Neutrophil (primary cell): ENCODE measurements around the gene SLC26A6.

Source experiments
- H3K27ac ChIP-seq: fragments of 200-600 bp; sonication (generic); 2 replicates; pipeline ENCODE4 v1.5.1; 2016; ENCODE audit warnings: mild to moderate bottlenecking, moderate library complexity
- H3K27me3 ChIP-seq: fragments of 200-600 bp; sonication (generic); 2 replicates; pipeline ENCODE4 v1.6.0; 2016; ENCODE audit warnings: mild to moderate bottlenecking
- H3K36me3 ChIP-seq: fragments of 200-600 bp; sonication (generic); 2 replicates; pipeline ENCODE4 v1.5.1; 2017
- H3K4me1 ChIP-seq, 2 experiments: fragments of 200-600 bp in 1 of 2; sonication (generic) in 1 of 2; 1 replicate in 1 of 2; 2 replicates in 1 of 2; pipeline versions ENCODE4 v1.5.1 to v1.6.1; 2013 to 2016; ENCODE audit warnings: low read depth in 1 of 2, low read length in 1 of 2, mild to moderate bottlenecking in 1 of 2, moderate library complexity in 1 of 2; ENCODE audit not compliant: control insufficient read depth in 1 of 2, insufficient read depth in 1 of 2
- H3K4me3 ChIP-seq, 2 experiments: fragments of 200-600 bp in 1 of 2; sonication (generic) in 1 of 2; 1 replicate in 1 of 2; 2 replicates in 1 of 2; pipeline ENCODE4 v1.5.1; 2013 to 2016; ENCODE audit warnings: low read depth in 1 of 2, low read length in 1 of 2, mild to moderate bottlenecking in 1 of 2, moderate library complexity in 1 of 2
- H3K9me3 ChIP-seq: fragments of 200-600 bp; sonication (generic); 2 replicates; pipeline ENCODE4 v1.5.1; 2016
- CTCF ChIP-seq: fragments of 200-600 bp; sonication (generic); IDR thresholded peaks from 2 replicates; pipeline ENCODE4 v1.5.1; 2016; ENCODE audit warnings: antibody characterized with exemption

SLC26A6 gene

GRCh38 chr3:48641396-48641795 is 6.1 kb upstream of the SLC26A6 start:
- Histone ChIP-seq H3K27ac (no peak overlapping the region), H3K36me3 (no peaks in the 10 kb centered on the region), H3K4me1 (peaks cover 2% of the 10 kb centered on the region in 2 experiments), H3K27me3 (no peaks in the 10 kb centered on the region), H3K9me3 (no peaks in the 10 kb centered on the region), H3K4me3 (no peak overlapping the region)
- no peak for TF ChIP-seq CTCF

DNA sequence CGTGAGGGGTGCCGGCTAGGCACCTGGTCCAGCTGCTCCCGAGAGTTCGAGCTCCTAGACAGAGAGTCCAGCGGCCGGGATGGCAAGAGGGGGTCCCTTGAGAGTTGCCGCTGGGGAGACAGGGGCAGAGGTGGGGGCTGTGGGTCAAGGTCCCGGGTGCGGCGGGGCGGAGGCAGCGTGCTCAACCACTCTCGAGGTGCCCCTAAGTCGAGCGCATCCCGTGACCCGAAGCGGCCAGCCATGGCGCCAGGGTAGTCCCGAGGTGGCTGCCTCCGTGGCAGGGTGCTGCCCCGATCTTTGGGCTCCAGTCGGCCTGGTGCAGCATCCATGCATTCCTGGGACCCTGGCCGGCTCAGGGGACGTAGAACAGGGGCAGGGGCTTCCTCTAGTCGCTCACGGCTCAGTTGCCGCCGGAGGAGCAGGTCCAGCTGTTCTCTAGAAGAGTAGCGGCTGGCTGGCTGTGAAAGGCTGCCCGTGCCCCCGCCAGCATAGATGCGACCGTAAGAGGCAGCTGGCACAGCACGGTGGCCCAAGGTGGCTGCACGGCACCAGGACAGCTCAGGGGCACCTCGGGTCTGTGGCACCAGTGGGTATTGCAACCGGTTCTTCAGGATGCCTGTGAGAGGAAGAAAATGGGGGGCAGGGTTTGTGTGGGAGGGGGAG is 4.8 kb upstream of the SLC26A6 start:
- Histone ChIP-seq H3K27ac (no peak overlapping the region), H3K27me3 (no peaks in the 10 kb centered on the region), H3K4me3 (no peak overlapping the region), H3K9me3 (no peaks in the 10 kb centered on the region), H3K36me3 (no peaks in the 10 kb centered on the region), H3K4me1 (peaks cover 12 to 14% of the 10 kb centered on the region in 2 experiments)
- TF ChIP-seq CTCF: no peak

DNA sequence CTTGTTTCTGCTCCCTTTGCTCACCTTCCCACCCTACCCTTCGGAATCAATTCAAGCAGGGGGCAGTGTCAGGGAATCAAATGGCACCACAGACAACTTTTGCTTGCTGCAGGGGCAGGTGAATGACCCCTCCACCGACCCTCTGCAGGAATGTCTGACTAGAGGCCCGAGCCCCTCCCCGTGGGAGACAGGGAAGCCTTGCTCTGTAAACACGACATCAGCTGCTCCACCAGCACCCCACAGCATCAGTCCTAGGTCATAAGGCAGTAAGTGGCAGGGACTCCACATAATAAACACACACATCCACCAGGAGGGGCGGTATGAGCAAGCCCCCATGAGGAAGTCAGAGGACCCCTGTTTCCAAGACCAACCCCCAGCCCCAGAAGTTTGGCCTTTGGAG is 2.0 kb upstream of the SLC26A6 start:
- Histone ChIP-seq H3K36me3 (peaks cover 13% of the 10 kb centered on the region), H3K27me3 (no peaks in the 10 kb centered on the region), H3K27ac (no peak overlapping the region), H3K4me3 (no peak overlapping the region), H3K4me1 (peaks cover 33 to 36% of the 10 kb centered on the region in 2 experiments), H3K9me3 (no peaks in the 10 kb centered on the region)
- no peak for TF ChIP-seq CTCF

DNA sequence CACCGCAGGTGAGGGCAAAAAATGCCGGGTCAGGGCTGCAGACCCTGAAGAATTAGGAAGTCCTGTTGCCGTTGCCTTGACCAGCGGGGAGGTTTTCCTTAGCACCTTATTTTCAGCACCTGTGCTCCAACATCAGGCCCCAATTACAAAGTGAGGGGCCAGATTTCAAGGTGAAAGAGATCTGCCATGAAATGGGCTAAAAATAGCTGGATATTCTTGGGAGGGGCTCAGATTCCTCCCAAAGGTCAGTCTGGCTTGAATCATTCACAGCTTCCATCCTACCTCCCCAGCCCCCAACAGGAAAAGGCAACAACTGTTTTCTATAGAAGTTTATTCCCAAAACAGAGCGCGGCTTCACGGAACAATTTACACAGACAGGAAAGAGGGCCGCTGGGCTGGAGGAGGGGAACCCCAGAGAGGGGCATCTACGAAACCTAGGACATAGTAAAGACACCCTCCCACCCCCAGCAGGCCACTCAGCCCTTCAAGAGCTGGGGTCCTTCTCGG is 941 bp upstream of the SLC26A6 start:
- Histone ChIP-seq H3K9me3 (no peaks in the 10 kb centered on the region), H3K4me1 (peaks cover 33 to 36% of the 10 kb centered on the region in 2 experiments), H3K4me3 (peak overlapping the region; percentile 87 to 89), H3K36me3 (peaks cover 24% of the 10 kb centered on the region), H3K27ac (peak overlapping the region; percentile 67), H3K27me3 (no peaks in the 10 kb centered on the region)
- TF ChIP-seq CTCF: no peak

DNA sequence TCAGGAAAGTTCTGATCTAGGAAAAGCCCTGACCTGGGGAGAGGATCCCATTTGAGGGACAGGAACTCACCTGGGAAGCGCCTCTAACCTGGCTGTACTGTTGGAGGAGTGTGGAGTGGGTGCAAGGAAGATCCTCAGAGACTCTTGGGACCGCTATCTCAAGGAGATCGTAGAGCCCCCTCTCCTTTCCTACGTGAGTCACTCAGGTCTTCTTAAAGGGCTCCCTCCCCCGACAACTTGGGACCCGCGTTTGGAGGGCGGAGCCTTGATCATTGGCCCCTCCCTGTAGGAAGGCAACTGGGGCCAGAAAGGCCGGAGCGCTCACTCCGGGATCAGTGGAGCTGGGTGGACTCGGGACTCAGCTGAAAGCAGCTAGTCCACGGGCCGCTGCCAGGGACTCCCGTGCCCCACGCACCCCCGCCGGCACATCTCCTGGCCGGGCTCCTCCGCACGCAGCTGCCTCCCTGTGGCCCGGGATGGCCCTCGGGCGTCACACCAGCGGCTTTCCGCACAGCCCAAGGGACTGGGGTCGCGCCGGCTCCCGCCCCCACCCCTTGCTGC is 520 bp downstream of the SLC26A6 start:
- Histone ChIP-seq H3K36me3 (peaks cover 38% of the 10 kb centered on the region), H3K4me3 (peak overlapping the region; percentile 87 to 89), H3K27me3 (no peaks in the 10 kb centered on the region), H3K4me1 (peaks cover 33 to 36% of the 10 kb centered on the region in 2 experiments), H3K9me3 (no peaks in the 10 kb centered on the region), H3K27ac (peak overlapping the region; percentile 67)
- TF ChIP-seq CTCF: no peak
